Measurements from ENCODE around the gene CLDN6.

Gene CLDN6

DNA sequence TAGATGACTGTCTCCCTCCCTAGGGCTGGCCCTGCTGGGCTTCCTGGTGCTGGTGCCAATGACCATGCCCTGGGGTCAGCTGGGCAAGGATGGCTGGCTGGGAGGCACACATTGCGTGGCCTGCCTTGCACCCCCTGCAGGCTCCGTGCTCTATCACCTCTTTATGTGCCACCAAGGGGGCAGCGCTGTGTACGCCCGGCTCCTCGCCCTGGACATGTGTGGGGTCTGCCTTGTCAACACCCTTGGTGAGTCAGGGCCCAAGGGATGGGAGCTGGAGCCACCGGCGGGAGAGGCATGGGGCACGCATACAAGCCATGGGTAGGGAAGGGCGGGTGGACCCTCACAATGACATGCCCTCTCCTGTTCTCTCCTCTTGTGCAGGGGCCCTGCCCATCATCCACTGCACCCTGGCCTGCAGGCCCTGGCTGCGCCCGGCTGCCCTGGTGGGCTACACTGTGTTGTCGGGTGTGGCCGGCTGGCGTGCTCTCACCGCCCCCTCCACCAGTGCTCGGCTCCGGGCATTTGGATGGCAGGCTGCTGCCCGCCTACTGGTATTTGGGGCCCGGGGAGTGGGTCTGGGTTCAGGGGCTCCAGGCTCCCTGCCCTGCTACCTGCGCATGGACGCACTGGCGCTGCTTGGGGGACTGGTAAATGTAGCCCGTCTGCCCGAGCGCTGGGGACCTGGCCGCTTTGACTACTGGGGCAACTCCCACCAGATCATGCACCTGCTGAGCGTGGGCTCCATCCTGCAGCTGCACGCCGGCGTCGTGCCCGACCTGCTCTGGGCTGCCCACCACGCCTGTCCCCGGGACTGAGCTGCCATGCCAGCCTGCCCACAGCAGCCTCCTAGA, 46.6 kb downstream of the CLDN6 start:
- DNase-seq (ENCODE audit: low read depth in 3 of 3), result no peak

DNA sequence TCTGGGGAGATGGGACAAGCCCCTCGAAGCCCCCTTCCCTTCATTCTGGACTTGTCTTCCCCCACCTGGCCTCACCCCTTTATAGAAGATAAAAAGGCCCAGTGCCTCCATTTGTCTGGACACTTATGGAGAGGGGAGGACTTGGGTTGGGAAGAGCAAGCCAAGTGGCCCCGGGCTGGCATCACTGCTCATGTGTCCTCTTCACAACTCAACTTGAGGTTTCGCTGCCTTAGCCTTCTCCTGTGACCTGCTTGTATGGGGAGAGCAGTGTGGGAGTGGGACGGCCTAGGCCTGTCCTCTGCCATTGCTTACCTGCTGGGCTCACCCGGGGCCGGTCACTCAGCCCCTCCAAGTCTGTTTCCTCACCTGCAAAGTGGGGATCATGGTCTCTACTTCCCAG, 47.4 kb downstream of the CLDN6 start:
- DNase-seq (ENCODE audit: low read depth in 3 of 3), result no peak

DNA sequence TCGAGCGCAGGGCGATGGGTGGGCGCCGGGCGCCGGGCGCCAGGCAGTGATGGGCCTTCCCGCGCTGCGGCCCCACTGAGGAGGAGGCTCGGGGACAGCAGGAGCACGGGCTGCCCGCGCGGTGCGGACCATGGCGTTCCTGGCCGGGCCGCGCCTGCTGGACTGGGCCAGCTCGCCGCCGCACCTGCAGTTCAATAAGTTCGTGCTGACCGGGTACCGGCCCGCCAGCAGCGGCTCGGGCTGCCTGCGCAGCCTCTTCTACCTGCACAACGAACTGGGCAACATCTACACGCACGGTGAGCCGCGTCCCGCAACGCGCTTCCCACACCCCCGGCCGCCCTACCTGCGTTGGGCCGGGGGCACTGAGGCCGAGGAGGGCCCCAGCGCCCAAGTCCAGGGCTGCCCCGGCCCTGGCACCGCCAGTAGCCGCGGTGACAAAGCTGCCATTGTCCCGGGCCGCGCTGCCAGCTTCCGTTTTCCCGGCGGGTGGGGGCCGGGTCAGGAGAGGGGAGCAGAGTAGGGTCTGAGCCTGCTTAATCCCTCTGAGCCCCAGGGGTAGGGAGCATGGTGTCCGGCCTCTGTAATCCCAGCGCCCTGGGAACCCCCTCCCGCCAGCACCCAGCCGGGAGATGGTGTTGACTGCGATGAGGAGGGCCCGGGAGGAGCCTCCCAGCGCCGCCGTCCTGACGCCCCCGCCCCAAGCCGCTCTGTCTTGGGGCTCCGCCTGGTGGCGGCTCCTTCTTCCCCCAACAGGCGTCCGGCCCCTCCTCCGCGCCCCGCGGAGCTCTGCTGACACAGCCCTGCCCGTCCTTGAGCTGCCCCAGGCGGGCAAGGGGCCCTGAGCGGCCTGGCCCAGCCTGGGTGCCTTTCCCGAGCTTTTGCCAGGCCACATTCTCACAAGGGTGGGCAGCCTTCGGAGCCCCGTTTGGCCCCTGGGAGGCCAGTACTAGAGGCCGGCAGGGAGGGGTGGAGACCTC, 48.1 kb downstream of the CLDN6 start:
- DNase-seq (ENCODE audit: low read depth in 3 of 3), result peak; percentile 41 to 86 (median 55)

DNA sequence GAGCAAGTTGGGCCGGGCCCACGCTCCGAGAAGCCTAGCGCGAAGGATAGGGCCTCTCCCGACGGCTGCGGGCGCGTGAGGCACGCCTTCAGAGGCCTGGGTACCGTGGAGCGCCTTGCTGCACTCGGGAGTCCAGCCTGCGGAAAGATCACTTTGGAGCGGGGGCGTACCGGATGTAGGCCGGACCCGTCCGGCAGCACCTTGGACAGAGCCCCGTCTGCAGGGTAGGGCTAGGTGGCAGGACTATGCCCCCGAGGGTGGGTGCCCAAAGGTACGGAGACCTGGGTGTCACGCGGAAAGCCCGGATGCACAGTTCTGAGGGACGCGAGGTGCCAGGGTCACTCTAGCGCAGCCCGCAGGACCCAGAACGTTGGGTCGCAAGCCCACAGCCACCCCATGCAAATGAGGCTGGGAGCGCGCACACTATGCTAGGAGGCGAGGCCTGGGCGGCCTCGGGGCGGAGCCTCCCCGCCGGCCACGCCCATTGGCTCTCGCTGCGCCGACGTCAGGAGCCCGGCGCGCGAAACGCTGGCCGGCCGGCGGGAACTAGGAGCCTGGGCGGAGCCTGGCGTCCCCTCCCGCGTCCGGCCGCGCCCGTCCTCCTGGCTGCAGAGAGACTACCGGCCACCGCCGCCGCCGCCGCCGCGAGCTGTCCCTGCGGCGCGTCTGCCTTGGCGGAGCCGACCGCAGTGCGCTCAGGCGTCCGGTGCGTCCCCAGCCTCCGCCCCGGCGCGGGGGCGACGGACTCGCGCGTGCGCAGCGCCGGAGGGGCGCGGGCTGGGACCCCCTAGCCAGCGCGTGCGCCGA, 49.0 kb downstream of the CLDN6 start, which contains the start of gene PAQR4:
PAQR4 (plus strand) TSS at position 611 of the 807 bp plus-strand sequence. CDS start 327 bp downstream, outside the sequence.
- peak; percentile 56 to 86 (median 64) for DNase-seq (ENCODE audit: low read depth in 3 of 3)

DNA sequence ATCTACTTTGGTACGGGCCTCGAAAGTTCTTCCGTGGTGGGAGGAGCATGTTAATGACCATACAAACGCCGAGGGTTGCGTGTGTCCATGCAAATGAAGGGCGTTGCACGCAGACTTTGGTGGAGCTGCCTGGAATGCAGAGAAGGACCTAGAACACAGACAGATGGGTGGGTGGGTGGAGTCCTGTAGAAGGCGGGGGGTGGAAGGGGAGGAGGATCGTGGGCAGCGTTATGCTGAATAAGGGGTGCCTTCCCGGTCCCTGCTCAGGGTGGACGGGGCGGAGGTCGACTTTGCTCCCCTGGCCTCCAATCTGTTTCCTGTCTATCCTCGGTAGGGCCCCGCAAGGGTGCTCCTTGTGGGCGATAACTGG, 49.6 kb downstream of the CLDN6 start:
- no peak for DNase-seq (ENCODE audit: low read depth in 3 of 3)

DNA sequence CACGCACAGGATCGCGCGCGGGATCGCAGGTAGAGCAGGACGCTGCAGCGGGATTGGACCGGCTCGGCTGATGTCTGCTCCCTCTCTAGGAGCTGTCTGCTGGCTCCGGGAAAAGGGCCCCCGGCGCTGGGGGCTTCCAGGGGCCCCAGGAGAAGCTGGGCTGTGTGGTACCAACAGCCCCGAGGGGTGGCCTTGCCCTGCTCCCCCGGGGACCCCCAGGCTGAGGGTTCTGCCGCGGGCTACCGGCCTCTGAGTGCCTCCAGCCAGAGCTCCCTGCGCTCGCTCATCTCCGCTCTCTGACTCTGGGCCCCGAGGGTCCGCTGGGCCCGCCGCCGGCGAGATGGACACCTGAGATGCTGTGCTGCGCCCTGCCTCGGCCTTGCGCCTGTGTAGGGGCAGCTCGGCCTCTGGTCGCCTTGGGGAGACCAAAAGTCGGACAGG, 50.2 kb downstream of the CLDN6 start:
- DNase-seq (ENCODE audit: low read depth in 3 of 3), result no peak

DNA sequence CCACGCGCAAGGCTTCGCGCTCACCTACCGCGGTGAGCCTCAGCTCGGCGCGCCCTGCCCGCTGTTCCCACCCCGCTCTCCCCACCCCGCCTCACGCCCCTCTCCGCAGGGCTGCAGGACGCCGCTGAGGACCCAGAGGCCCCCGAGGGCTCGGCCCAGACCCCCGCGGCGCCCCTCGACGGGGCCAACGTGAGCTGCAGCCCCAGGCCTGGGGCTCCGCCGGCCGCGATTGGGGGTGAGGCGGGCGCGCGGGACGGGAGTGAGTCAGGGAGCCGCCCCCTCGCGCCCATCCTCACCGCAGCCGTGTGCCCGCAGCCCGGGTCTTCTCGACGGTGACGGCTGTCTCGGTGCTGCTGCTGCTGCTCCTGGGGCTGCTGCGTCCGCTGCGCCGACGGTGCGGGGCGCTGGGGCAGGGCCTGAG, 50.8 kb downstream of the CLDN6 start:
- DNase-seq (ENCODE audit: low read depth in 3 of 3), result no peak

DNA sequence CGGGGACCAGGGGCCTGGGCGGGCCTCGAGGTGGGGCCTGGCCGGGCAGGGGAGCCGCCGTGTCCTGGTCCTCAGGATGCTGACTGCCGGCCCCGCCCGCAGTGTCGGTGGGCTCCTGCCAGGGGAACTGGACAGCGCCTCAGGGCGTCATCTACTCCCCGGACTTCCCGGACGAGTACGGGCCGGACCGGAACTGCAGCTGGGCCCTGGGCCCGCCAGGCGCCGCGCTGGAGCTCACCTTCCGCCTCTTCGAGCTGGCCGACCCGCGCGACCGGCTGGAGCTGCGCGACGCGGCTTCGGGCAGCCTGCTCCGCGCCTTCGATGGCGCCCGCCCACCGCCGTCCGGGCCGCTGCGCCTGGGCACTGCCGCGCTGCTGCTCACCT, 51.2 kb downstream of the CLDN6 start:
- no peak for DNase-seq (ENCODE audit: low read depth in 3 of 3)

DNA sequence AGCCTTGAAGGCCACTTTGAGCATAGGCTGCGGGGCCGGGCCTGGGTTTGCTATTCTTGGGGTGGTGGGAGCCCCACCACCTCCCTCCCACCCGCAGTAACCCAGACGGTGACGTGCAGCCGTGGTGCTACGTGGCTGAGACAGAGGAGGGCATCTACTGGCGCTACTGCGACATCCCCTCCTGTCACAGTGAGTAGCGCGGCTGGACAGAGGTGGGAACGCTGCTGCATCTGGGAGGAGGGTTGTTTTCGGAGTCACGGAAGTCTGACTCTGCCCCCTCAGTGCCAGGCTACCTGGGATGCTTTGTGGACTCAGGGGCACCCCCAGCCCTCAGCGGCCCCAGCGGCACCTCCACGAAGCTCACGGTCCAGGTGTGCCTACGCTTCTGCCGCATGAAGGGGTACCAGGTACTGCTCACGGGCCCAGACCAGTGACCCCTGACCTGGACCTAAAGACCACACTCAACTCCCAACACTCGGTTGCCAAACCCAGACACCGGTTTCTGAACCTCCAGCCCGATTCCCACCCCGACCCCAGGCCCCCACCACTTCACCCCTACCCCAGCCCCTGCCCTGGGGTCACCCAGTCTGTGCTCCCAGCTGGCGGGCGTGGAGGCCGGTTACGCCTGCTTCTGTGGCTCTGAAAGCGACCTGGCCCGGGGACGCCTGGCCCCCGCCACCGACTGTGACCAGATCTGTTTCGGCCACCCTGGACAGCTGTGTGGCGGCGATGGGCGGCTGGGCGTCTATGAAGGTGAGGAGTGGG, 51.8 kb downstream of the CLDN6 start:
- DNase-seq (ENCODE audit: low read depth in 3 of 3), result no peak

All from stimulated activated CD4-positive, alpha-beta T cell treated with anti-CD3 and anti-CD28 coated beads, TNF-alpha, amount 100 ng/mL, for 24 hours (primary cell).